B cell (primary cell): Measurements from ENCODE around the gene KCNJ18.
"Not testable (repeated sequence)": the region's sequence is repeated elsewhere in the genome, so short reads cannot be mapped to it uniquely, and the experiment has no call there.

Experiments
- CTCF ChIP-seq: fragments of 200-600 bp; IDR thresholded peaks from one replicate; pipeline ENCODE4 v1.8.0; 2022; ENCODE audit warnings: antibody characterized with exemption, mild to moderate bottlenecking
- EZH2 ChIP-seq: IDR thresholded peaks from 2 replicates; pipeline ENCODE4 v1.6.1; 2012; ENCODE audit warnings: borderline replicate concordance, low read depth, mild to moderate bottlenecking, moderate library complexity, low read length; ENCODE audit not compliant: insufficient read depth, poor library complexity, severe bottlenecking

DNA sequence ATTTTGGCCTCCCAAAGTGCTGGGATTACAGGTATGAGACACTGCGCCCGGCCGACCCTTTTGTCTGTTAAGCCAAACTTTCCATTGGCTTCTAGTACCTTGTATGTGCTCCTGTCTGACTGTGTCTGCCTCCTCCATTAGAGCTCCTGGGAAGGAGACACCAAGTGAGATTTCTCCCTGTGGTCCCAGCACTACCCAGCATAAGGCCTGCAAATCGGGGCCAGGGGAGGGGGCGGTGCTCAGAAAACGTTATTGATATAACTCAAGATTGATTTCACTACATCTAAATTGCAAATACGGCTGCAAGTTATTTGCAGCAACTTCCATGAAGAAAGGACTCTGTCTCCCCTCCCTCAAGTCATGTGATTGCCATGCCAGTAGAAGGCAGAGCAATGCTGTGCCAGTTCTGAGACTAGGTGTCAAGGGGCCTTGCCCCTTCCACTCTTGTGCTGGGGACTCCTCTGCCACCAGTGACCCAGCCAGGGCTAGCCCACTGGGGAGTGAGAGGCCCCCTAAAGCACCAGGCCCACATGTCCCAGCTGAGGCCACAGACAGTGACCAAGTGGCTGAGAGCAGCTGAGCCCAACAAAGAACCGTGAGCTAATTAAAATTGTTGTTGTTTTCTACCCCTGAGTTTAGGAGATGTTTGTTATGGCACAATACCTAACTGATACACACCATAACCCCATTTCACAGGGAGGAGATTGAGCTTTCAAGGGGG, 55.0 kb downstream of the KCNJ18 start:
- TF ChIP-seq CTCF, EZH2: not testable (repeated sequence)
